GM18907 (cell line): ENCODE results near the gene UGP2.
"Not testable (repeated sequence)": the region's sequence is repeated elsewhere in the genome, so short reads cannot be mapped to it uniquely, and the experiment has no call there.

Experiments used
- ATAC-seq: cut with Tn5 transposase; IDR thresholded peaks from one replicate; pipeline ENCODE4 v1.9.1; 2021; ENCODE audit warnings: mild to moderate bottlenecking, moderate library complexity; ENCODE audit not compliant: unreplicated experiment

The UGP2 gene

GRCh38 chr2:63840081-63840784, 1.5 kb upstream of the UGP2 start:
- ATAC-seq, result peak; percentile 39

DNA sequence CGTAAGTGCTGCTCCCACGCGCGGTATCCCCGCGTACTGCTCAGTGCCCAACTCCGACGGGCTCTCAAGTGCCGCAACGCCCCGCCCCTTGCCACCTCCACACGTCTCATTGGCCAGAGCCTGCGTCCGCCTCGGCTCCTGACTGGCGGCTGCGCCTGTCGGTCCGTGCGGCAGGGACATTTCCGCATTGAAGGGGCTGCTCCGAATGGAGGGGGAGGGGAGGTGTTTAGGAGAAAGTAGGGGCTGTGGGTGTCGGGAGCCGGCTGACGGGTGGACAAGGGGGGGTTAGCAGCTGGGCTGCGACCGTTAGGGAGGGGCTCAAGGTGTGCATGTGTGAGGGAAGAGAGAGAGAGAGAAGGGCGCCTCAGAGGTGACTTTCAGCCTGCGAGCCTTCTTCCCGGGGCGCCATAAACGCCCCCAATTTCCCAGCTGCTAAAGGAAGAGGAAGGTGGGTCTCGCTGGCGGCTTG, 877 bp upstream of the UGP2 start:
- peak; percentile 93 for ATAC-seq

DNA sequence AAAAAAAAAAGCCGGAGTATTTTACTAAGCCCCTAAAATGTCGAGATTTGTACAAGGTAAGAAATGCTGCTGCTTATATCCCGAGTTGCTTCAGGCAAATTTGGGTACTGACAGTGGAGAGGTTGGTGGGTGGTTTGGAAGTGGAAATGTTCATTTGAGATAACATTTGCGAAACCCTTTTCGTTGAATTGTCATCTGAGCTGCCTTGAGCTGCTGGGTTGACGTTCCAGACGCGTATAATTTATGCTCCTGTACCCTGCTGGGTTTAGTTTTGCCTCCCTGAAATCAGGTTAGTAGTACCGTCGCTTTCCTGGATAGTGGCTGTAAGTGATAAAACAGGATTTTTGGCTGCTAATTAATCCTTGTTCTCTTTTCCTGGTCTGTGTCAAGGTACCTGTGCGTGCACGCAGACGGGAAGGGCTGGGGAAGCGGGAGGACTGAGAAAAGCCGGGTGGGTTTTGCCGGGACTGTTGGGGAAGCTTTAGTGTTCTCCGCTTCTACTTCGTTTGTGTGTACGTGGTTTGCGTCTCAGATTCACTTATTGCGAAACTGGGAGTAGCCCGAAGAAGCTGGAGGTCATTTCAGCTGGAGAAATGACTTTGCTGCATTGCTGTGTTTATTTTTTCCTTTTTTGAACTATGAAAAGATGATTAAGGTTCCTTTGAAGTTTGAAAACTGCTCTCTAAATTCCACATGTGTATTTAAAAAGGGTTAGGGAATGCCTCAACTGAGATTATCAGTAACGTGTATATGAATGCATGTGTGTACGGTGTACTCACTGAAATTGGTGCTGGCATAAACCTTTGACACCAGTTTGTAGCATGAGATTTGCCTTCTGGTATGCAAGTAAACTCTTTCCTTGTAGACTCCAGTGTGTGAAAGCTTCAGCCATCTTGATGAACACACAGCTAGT, 709 bp downstream of the UGP2 start:
- no peak for ATAC-seq

DNA sequence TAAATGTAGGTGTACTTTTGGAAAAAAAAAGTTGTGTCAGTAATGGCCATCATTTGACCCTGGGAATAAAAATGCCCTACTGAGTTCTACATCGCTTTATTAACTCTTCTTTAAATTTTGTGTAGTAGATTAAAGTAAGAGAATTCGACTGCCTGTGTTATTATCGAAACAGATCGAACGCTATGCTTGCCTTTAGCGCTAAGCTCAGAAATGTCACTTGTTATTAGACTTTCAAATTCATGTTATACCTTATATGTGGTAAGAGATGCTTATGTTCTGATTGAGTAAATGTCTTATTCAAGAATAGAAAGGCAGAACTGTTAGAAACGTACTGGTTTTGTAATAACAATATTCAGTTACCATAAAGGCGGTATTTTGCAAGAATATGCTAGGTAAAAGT, 1.4 kb downstream of the UGP2 start:
- ATAC-seq, result no peak

- ATAC-seq, result no peak
Measured at GRCh38 chr2:63843791-63844190, 2.1 kb downstream of the UGP2 start.

GRCh38 chr2:63844616-63845015, 2.9 kb downstream of the UGP2 start:
- no peak for ATAC-seq

- ATAC-seq, result no peak
Measured at GRCh38 chr2:63845866-63846265, 4.2 kb downstream of the UGP2 start.

DNA sequence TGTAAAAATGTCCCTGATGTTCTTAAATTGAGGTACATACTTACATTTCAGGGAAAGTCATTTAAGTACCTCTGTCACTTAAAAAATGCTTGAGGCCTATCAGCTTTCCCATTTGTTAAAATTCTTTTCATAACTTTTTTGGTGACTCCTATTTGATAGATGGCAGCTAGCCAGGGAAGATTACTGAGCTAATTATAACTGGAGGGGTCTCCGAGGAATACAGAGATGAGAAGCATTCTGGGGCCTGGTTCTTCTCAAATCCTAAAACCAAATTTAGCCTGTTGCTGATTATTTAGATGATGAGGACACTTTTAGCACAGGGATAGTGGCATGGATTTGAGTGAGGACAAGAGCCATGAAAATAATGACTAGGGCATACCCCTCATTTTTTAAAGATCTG, 4.8 kb downstream of the UGP2 start:
- no peak for ATAC-seq

GRCh38 chr2:63847571-63847970, 5.9 kb downstream of the UGP2 start:
- not testable (repeated sequence) for ATAC-seq

GRCh38 chr2:63849381-63850203, 7.9 kb downstream of the UGP2 start:
- no peak for ATAC-seq

DNA sequence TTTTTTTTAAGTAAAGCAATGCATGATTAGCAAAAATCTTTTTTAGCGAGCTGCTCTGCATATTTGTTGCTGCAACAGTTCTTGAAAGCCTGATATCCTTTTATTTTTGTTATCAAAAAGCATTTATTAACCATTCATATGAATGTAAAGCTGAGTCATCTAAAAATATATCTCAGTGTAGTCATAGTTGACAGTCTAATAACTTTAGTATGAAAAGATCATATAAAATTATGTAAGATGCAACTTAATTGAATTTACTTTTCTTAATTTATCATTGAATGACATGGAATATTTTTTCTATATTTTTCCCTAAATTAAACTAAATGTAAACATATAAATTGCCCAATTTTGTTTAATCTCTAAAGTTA, 8.5 kb downstream of the UGP2 start:
- ATAC-seq, result no peak

DNA sequence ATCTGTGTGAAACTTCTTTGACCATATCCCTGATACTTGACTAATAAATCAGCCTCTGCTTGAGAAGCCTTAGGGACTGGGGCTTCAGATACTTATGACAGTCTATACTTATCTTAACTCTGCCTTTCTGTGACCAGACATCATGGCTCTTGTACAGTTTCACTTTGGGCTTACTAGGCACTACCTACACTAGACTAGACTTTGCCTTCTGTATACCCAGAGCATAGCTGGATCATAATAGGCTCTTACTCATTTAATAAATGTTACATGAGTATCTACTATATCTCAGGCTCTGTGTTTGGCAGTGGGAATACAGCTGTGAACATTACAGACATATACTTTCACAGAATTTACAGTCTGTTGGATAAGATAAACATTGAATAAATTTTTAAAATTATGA, 9.0 kb downstream of the UGP2 start:
- ATAC-seq, result no peak

GRCh38 chr2:63851691-63852311, 10.1 kb downstream of the UGP2 start:
- ATAC-seq, result no peak

DNA sequence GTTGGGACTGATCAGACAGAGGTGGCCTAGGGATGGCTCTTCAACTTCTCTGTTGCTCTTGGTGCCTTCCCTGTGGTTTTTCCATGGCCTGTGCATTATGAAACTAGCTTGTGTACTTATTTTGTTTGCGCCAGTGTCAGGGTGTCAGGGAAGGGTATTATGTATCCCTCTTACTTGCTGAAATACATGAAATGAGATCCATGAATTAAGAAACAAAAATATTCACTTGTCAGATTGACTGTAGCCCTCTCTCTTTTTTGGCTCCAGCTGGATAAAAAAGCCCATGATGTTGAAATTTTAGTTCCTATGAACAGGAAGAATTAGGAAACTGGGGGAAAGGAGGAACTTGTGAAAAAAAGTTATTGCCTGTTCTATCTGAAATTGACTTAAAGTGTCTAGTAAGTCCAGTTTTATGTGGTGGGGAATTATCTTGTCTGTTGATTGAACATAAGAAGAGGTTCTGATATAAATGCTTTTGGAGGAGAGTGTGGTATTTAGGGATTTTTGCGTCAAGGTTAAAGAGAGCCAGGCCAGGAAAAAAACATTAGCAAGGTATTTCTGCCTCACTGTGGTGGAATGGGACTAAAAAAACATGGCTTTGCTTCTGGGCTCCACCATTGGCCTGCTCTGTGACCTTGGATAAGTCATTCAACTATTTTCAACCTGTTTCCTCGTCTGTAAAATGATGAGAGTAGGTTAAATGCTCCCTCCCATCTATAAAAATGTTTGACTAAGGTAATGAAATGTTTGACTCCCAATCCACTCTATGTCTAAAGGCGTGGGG, 12.0 kb downstream of the UGP2 start:
- ATAC-seq, result no peak

DNA sequence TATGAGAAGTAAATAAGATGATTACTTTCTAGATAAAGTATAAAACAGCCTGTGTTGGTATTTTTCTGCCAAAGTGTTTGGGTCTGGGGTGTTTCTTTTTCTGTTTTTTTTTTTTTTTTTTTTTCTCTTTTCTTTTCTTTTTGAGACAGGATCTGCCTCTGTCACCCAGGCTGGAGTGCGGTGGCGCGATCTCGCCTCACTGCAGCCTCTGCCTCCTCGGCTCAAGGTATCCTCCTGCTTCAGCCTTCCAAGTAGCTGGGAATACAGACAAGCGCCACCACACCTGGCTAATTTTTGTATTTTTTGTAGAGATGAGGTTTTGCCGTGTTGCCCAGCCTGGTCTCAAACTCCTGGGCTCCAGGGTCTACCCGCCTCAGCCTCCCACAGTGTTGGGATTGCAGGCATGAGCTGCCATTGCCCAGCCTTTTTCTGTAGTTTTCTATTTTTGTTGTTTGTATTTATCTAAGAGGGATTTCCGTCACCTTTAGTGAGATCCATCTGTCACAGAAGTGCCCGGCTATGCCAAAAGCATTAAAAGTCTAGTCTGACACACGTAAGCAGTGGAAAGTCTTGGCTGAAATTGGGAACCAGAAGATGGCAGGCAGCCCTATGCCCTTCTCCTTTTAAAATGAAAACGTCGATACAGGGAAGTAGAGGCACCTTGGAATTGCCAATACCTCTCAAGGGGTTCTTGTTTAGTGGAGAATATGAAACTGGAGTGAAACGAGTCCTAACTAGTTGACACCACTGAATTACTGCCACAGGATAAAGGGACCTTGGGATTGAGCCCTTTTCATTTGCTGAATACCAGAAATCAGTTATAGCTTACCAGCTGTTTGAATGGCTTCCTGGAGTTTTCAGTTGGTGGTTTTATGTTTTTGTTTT, 14.0 kb downstream of the UGP2 start:
- ATAC-seq, result no peak

GRCh38 chr2:63856303-63856603, 14.6 kb downstream of the UGP2 start:
- ATAC-seq, result no peak

- no peak for ATAC-seq
Measured at GRCh38 chr2:63858291-63858690, 16.6 kb downstream of the UGP2 start.

DNA sequence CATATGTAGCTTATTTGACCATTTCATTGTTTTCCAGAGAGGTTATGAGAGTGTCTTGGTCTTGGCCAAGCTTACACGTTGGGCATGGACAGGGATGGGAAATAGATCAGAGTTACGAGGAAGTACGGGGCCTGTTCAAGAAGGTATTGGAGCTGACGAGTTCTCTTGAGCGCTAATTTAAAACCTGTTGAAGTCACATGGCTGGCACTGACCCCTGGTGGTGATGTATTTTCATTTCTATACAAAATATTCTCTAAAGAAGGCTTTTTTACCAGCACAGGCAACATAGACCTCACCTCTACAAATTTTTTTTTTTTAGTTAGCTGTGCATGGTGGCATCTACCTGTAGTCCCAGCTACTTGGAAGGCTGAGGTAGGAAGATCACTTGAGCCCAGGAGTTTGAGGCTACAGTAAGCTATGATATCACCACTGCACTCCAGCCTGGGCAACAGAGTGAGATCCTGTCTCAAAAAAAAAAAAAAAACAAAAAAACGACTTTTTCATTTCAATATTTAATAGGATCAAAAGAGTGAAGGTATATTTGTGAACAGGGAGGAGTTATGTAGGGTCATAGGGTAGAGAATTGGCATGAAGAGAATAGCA, 19.6 kb downstream of the UGP2 start:
- ATAC-seq, result peak; percentile 59

GRCh38 chr2:63862806-63863205, 21.1 kb downstream of the UGP2 start:
- no peak for ATAC-seq
